BLaER1 (cell line): ENCODE results near the gene ZNF593.

Experiments
- H3K27ac ChIP-seq: shearing (Covaris generic); formaldehyde crosslinking; 2 replicates; pipeline ENCODE4 v1.8.1; 2022
- H3K27me3 ChIP-seq: shearing (Covaris generic); formaldehyde crosslinking; 2 replicates; pipeline ENCODE4 v1.8.1; 2022
- H3K36me3 ChIP-seq: shearing (Covaris generic); formaldehyde crosslinking; 2 replicates; pipeline ENCODE4 v1.8.1; 2022
- H3K4me1 ChIP-seq: shearing (Covaris generic); formaldehyde crosslinking; 2 replicates; pipeline ENCODE4 v1.8.1; 2022
- H3K4me2 ChIP-seq: shearing (Covaris generic); formaldehyde crosslinking; 2 replicates; pipeline ENCODE4 v1.8.1; 2022
- H3K4me3 ChIP-seq: shearing (Covaris generic); formaldehyde crosslinking; 2 replicates; pipeline ENCODE4 v1.8.1; 2022
- H3K9ac ChIP-seq: shearing (Covaris generic); formaldehyde crosslinking; 2 replicates; pipeline ENCODE4 v1.8.1; 2022
- H3K9me3 ChIP-seq: shearing (Covaris generic); formaldehyde crosslinking; 2 replicates; pipeline ENCODE4 v1.8.1; 2022
- H4K20me1 ChIP-seq: shearing (Covaris generic); formaldehyde crosslinking; 2 replicates; pipeline ENCODE4 v1.8.1; 2022
- Cebpa-rat ChIP-seq: shearing (Covaris generic); IDR thresholded peaks from 2 replicates; pipeline ENCODE4 v1.8.1; 2022

The ZNF593 gene

DNA sequence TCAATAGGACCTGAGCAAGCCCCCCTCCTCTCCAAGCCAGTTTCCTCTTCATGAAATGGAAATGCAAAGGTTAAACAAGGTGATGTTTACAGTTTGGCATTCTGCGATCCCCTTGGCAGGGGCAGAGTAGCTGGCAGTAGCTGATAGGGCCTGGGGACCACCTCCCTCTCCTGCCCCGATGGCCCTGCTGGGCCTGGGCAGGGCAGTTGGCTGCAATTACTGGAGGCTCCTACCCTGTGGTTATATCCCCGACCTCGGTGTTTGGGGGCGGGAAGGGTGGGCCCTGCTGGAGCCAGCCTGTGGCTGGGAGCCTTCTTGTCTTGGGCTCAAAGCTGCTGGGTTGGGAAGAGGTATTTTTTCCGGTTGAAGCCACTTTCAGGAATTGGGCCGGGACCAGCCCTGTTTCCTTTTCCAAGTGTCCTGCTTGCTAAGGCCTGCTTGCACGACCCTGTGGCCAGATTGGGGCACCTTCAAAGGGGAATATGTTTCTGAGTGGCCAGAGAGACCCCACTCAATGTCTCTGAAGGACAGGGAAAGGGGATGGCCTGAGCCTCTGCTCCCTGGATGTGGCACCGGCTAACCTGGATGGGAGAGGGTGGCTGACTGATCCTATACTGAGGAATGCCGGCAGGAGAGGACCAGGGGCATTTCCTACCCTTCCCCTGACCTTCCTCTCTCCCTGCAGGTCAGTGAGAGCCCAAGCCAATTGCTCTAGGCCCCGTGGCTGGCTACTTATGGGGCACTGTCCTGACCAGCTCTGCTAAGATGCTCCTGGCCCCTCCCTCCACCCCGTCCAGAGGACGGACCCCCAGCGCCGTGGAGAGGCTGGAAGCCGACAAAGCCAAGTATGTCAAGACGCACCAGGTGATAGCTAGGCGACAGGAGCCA lies 8.9 kb upstream of the ZNF593 start:
- Histone ChIP-seq H3K4me1 (peaks cover 98% of the 10 kb centered on the region), H3K27ac (peak overlapping the region; percentile 88), H3K9me3 (no peaks in the 10 kb centered on the region), H3K27me3 (no peaks in the 10 kb centered on the region), H4K20me1 (no peaks in the 10 kb centered on the region), H3K4me2 (peak overlapping the region; percentile 100), H3K4me3 (peak overlapping the region; percentile 69), H3K36me3 (no peaks in the 10 kb centered on the region), H3K9ac (peak overlapping the region; percentile 86)
- TF ChIP-seq Cebpa-rat = no peak

DNA sequence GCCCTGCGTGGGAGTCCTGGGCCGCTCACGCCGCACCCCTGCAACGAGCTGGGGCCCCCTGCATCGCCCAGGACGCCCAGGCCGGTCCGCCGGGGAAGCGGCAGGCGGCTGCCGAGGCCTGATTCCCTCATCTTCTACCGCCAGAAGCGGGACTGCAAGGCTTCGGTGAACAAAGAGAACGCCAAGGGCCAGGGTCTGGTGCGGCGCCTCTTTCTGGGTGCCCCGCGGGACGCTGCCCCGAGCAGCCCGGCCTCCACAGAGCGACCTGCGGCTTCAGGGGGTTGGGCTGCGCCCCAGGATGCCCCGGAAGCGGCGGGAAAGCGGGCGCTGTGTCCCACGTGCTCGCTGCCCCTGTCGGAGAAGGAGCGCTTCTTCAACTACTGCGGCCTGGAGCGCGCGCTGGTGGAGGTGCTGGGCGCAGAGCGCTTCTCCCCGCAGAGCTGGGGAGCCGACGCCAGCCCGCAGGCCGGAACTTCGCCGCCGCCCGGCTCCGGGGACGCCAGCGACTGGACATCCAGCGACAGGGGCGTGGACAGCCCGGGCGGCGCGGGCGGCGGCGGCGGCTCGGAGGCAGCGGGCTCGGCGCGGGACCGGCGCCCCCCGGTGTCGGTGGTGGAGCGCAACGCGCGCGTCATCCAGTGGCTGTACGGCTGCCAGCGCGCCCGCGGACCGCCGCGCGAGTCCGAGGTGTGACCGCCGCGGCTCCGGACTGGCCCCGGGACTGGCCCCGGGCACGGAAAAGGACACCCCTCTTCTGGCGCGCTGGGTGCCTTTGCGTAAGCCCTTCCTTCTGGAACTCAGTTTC lies 8.1 kb upstream of the ZNF593 start:
- Histone ChIP-seq H3K27me3 (no peaks in the 10 kb centered on the region), H3K9me3 (no peaks in the 10 kb centered on the region), H3K4me3 (peak overlapping the region; percentile 69), H4K20me1 (no peaks in the 10 kb centered on the region), H3K27ac (peak overlapping the region; percentile 88), H3K4me1 (peaks cover 92% of the 10 kb centered on the region), H3K9ac (peak overlapping the region; percentile 86), H3K4me2 (peak overlapping the region; percentile 100), H3K36me3 (no peaks in the 10 kb centered on the region)
- no peak for TF ChIP-seq Cebpa-rat

DNA sequence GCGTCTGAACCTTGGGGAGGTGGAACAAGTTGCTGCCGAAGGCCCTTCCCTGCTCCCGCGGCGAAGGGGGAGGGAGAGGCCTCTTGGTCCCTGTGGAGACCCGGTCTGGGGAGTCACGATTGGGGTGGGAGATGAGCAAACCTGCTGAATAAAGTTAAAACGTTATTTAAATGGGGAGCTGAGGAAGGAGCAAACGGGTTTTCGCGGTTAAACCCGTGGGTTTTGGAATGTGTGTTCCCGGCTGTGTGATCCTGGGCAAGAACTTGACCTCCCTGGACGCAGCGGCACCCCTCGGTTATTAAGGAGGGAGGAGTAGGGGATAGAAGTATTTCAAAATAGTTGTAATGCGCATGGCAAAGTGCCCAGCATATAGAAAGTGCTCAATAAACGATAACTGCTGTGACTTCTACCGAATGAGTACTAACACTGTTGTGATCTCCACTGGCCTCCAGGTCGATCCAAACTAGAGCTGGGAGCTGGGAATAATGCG lies 7.4 kb upstream of the ZNF593 start:
- peak overlapping the region; percentile 86 for H3K9ac ChIP-seq
- peak overlapping the region; percentile 100 for H3K4me2 ChIP-seq
- H3K4me1 ChIP-seq = peaks cover 86% of the 10 kb centered on the region
- H4K20me1 ChIP-seq = no peaks in the 10 kb centered on the region
- no peaks in the 10 kb centered on the region for H3K27me3 ChIP-seq
- no peaks in the 10 kb centered on the region for H3K9me3 ChIP-seq
- H3K4me3 ChIP-seq = peak overlapping the region; percentile 69
- no peaks in the 10 kb centered on the region for H3K36me3 ChIP-seq
- TF ChIP-seq Cebpa-rat = no peak
- H3K27ac ChIP-seq = peak overlapping the region; percentile 88

DNA sequence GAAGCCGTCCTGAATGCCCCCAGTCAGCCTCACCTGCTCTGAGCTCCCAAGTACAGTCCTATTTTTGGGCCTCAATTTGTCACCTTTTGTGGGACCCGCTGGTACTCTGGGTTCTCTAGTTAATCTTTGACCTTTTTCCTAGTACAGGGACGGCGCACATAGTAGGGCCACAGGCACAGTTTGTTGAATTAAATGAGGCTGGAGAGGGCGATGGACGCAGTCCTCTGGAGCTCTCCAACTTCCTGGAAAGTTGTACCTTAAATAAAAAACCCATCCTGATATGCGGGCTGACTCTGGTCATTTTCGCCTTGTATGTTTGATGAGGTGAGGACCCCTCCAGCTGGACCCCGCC lies 6.0 kb upstream of the ZNF593 start:
- Histone ChIP-seq H4K20me1 (no peaks in the 10 kb centered on the region), H3K9ac (peak overlapping the region; percentile 66; the same call in 1 of the 2 replicates), H3K4me2 (peak overlapping the region; percentile 90), H3K27me3 (no peaks in the 10 kb centered on the region), H3K4me3 (peak overlapping the region; percentile 64), H3K36me3 (no peaks in the 10 kb centered on the region), H3K9me3 (no peaks in the 10 kb centered on the region), H3K4me1 (peaks cover 75% of the 10 kb centered on the region), H3K27ac (no peak overlapping the region)
- no peak for TF ChIP-seq Cebpa-rat

DNA sequence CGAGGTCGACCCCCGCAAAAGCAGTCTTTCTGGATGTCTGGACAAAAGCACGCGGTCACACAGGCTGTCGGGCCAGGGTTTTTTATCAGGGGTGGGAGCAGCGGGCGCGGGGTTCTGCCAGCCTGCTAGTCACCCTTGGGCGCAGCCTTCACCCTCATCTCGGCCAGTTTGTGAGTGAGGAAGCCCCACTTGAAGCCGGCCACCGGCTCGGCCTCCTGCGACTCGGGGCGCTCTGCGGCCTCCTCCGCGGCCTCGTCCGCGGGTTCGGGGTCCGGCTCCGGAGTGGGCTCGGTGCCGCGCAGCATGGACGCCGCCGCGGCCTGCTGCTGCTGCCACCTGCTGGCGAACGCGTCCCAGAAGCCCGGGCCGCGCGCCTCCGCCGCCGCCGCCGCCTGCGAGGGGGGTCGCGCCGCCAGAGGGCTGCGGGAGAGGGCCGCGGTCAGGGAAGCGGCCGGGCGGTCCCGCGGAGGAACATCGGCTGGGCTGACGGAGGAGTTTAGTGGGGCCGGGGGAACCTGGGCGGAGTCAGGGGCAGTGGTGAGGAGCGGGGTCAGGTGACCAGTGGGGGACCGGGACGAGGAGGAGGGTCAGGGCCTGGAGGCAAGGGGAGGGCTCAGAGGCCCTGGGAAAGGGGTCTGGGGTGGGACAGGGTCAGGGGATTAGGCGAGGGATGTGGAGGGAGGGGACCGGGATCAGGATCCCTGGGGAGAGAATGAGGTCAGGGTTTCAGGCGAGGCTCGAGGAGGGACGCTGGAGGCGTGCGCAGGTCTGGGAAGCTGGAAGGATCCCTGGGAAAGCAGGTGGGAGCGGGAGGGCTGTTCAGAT lies 5.5 kb upstream of the ZNF593 start:
- Histone ChIP-seq H3K4me2 (peak overlapping the region; percentile 90), H3K9me3 (no peaks in the 10 kb centered on the region), H3K27ac (peak overlapping the region; percentile 58), H4K20me1 (no peaks in the 10 kb centered on the region), H3K9ac (peak overlapping the region; percentile 66), H3K4me1 (peaks cover 75% of the 10 kb centered on the region), H3K36me3 (no peaks in the 10 kb centered on the region), H3K27me3 (no peaks in the 10 kb centered on the region), H3K4me3 (peak overlapping the region; percentile 64)
- no peak for TF ChIP-seq Cebpa-rat

DNA sequence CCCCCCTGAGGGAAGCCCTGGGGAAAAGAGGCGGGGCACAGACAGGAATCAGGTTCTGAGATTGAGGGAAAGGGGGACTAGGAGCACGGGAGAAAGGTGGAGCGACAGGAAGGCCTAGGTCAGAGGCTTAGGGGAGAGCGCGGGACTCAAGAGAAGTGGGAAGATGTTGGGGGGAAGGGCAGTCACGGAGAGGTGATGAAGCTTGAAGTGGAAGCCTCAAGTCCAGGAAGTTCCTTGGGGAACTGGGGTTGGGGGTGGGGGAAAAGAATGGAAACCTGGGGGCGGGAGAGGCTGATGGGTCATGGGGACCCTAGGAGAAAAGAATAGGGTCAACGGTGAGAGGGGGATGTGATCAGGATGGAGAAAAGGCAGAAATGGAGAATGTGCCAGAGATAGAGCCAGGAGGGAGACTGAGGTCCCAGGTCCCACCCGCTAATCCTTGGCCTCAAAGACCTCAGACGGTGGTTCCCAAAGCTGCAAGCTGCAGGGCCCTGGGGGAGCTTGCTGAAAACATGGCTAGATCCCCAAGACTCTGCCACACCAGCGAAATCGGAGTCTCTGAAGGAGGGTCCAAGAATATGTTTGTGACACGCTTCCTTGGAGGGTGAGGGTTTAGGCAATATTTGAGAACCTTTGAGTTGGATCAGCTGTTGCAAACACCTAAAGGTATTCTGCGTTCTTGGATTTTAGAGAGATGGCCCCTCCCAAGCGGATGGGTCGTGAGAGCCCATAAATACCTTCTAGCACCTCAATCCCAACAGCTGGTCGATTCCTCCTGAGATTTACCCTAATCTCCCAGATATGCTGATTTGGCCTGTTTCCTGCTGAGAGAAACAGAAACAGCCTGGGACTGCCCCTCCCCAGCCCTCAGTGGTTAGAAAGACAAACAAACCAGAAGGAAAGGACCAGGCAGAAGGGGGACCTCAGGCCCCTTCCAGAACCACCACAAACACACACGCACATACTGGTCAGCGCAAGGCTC lies 4.6 kb upstream of the ZNF593 start:
- 0 out of 2 replicates have a peak overlapping the region, but pooled peaks have one; percentile 66 for H3K9ac ChIP-seq
- no peak for TF ChIP-seq Cebpa-rat
- H4K20me1 ChIP-seq = no peaks in the 10 kb centered on the region
- peak overlapping the region; percentile 90 for H3K4me2 ChIP-seq
- H3K4me1 ChIP-seq = peaks cover 69% of the 10 kb centered on the region
- H3K27me3 ChIP-seq = no peaks in the 10 kb centered on the region
- H3K36me3 ChIP-seq = no peaks in the 10 kb centered on the region
- H3K4me3 ChIP-seq = peak overlapping the region; percentile 64; the same call in 1 of the 2 replicates
- H3K27ac ChIP-seq = peak overlapping the region; percentile 58
- H3K9me3 ChIP-seq = no peaks in the 10 kb centered on the region

DNA sequence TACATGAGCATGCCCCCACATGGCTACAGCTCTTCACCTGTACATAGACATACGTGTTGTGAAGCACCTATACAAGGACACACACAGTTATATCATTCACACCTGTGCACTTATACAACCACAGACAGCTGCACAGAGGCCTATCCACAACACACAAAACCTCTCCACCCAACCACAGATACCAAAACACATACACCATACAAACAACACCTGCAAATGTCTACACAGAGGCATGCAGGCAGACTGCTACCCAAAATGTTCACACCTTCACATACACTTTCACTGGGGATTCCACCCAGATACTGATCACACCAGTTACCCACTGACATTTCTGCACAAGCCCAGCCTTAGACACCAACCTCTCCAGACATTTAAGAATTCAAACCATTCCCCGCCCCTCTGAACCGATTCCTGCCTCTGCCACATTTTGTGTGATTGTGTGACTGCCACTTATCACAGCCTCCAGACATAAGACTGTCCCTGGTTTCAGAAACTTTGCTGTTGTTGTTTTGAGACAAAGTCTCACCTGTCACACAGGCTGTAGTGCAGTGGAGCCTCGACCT lies 2.9 kb upstream of the ZNF593 start:
- Histone ChIP-seq H3K4me1 (peaks cover 68% of the 10 kb centered on the region), H3K36me3 (peaks cover 11% of the 10 kb centered on the region), H3K9me3 (no peaks in the 10 kb centered on the region), H3K4me2 (no peak overlapping the region), H3K27ac (no peak overlapping the region), H3K4me3 (no peak overlapping the region), H3K9ac (no peak overlapping the region), H3K27me3 (no peaks in the 10 kb centered on the region), H4K20me1 (no peaks in the 10 kb centered on the region)
- TF ChIP-seq Cebpa-rat = no peak

DNA sequence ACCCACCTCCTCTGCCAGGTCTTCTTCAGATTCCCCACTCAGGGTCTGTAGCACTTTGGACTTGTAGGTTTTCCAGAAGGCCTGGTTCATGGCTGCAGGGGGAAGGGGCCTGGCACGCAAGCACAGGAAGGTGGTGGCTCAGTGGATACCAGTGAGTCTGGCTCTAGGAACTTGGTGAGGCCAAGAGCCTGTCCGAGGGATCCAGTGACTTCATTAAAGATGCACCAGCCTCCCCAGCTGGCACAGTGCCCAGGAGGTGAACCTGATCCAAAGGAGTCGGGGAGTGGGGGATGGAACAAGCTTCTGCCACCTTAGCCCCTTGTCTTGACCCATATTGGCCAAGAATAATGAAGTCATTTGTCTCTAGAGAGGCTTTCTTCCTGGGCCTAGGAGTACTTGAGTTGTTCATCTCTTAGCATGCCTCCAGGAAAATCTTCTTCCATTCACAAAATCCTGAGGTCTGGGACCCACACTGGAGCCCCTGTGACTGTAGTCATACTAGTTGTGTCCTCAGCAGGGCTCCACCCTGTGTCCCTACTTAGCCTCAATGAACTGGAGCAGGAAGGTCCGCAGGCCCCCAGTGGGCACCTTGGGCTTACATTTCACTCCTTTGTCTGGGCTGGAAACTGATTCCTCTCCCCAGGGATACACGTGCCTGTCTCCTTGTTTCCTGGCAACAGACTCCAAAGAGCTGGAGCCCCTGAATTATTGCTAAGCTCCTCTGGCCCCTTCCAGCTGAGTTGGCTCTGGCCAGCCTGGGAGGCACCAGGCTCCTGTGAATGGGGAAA lies 1.1 kb upstream of the ZNF593 start, which contains the start of gene C1orf232:
Gene C1orf232 (minus strand): TSS at position 554 of the 788 bp plus-strand sequence. CDS start 464 bp downstream, at position 90.
- TF ChIP-seq Cebpa-rat = no peak
- H3K27me3 ChIP-seq = no peaks in the 10 kb centered on the region
- H3K4me2 ChIP-seq = peak within 1 kb of the TSS; percentile 90
- H3K4me3 ChIP-seq = peak within 1 kb of the TSS; percentile 93
- no peaks in the 10 kb centered on the region for H4K20me1 ChIP-seq
- H3K36me3 ChIP-seq = peaks cover 14% of the 10 kb centered on the region
- H3K27ac ChIP-seq = peak within 1 kb of the TSS; percentile 92
- H3K9ac ChIP-seq = peak within 1 kb of the TSS; percentile 92
- H3K4me1 ChIP-seq = peaks cover 54% of the 10 kb centered on the region
- H3K9me3 ChIP-seq = no peaks in the 10 kb centered on the region
